H9 (cell line): ENCODE results near the gene WNT8A. TPM values are rescaled to one million over a fixed set of nuclear protein-coding genes. Genes with fewer than 3 reads are reported as not detected.

Experiments
- DNase-seq: peaks from one replicate; pipeline ENCODE4 v3.0.0-alpha.2; 2017
- H2AFZ ChIP-seq: one replicate; pipeline ENCODE4 v1.6.1; 2013; ENCODE audit warnings: mild to moderate bottlenecking, low read length, control low read depth, moderate library complexity
- H2AK5ac ChIP-seq: 2 replicates; pipeline ENCODE4 v1.6.1; 2013; ENCODE audit warnings: low read length, control low read depth, mixed read lengths; ENCODE audit not compliant: insufficient read length
- H2BK120ac ChIP-seq: one replicate; pipeline ENCODE4 v1.6.1; 2013; ENCODE audit warnings: low read depth, mild to moderate bottlenecking, low read length, control low read depth, inconsistent platforms; ENCODE audit not compliant: poor library complexity, severe bottlenecking
- H2BK12ac ChIP-seq: 2 replicates; pipeline ENCODE4 v1.6.1; 2013; ENCODE audit warnings: low read length, control low read depth, mixed read lengths, low read depth; ENCODE audit not compliant: insufficient read length
- H2BK15ac ChIP-seq: 2 replicates; pipeline ENCODE4 v1.6.1; 2013; ENCODE audit warnings: low read depth, low read length, control low read depth
- H2BK20ac ChIP-seq: one replicate; pipeline ENCODE4 v1.6.1; 2013; ENCODE audit warnings: low read depth, mild to moderate bottlenecking, low read length, control low read depth, inconsistent platforms; ENCODE audit not compliant: poor library complexity, severe bottlenecking
- H2BK5ac ChIP-seq: 2 replicates; pipeline ENCODE4 v1.6.1; 2013; ENCODE audit warnings: low read length, control low read depth, mixed read lengths; ENCODE audit not compliant: insufficient read length
- H3K14ac ChIP-seq: 2 replicates; pipeline ENCODE4 v1.6.1; 2013; ENCODE audit warnings: low read length, control low read depth; ENCODE audit not compliant: insufficient read depth
- H3K18ac ChIP-seq: 2 replicates; pipeline ENCODE4 v1.6.1; 2013; ENCODE audit warnings: low read depth, mild to moderate bottlenecking, mixed read lengths, low read length, control low read depth; ENCODE audit not compliant: insufficient read length
- H3K23ac ChIP-seq: 2 replicates; pipeline ENCODE4 v1.6.1; 2013; ENCODE audit warnings: low read length, control low read depth, mixed read lengths, low read depth; ENCODE audit not compliant: insufficient read length
- H3K23me2 ChIP-seq: 2 replicates; pipeline ENCODE4 v1.6.1; 2013; ENCODE audit warnings: low read depth, mild to moderate bottlenecking, mixed read lengths, low read length, control low read depth; ENCODE audit not compliant: insufficient read length, poor library complexity, severe bottlenecking
- H3K27ac ChIP-seq: 2 replicates; pipeline ENCODE4 v1.5.1; 2013; ENCODE audit warnings: low read length, control low read depth, mixed read lengths, low read depth; ENCODE audit not compliant: insufficient read length
- H3K27me3 ChIP-seq: 2 replicates; pipeline ENCODE4 v1.6.1; 2013; ENCODE audit warnings: low read length, control low read depth, inconsistent platforms; ENCODE audit not compliant: insufficient read depth
- H3K4ac ChIP-seq: 2 replicates; pipeline ENCODE4 v1.6.1; 2013; ENCODE audit warnings: low read depth, mild to moderate bottlenecking, control low read depth, inconsistent platforms, low read length, moderate library complexity
- H3K4me1 ChIP-seq: 2 replicates; pipeline ENCODE4 v1.6.1; 2013; ENCODE audit warnings: low read length, control low read depth, inconsistent platforms; ENCODE audit not compliant: insufficient read depth
- H3K4me2 ChIP-seq: 2 replicates; pipeline ENCODE4 v1.6.1; 2013; ENCODE audit warnings: low read length, control low read depth, mixed read lengths; ENCODE audit not compliant: insufficient read length, insufficient read depth
- H3K56ac ChIP-seq: 2 replicates; pipeline ENCODE4 v1.6.1; 2013; ENCODE audit warnings: low read depth, mild to moderate bottlenecking, mixed read lengths, low read length, control low read depth; ENCODE audit not compliant: insufficient read length
- H3K79me1 ChIP-seq: 2 replicates; pipeline ENCODE4 v1.6.1; 2013; ENCODE audit warnings: low read depth, mild to moderate bottlenecking, moderate library complexity, low read length, control low read depth, inconsistent platforms; ENCODE audit not compliant: insufficient read depth, poor library complexity, severe bottlenecking
- H3K79me2 ChIP-seq: 2 replicates; pipeline ENCODE4 v1.6.1; 2013; ENCODE audit warnings: low read length, control low read depth, inconsistent platforms; ENCODE audit not compliant: insufficient read depth
- H3K9ac ChIP-seq: 2 replicates; pipeline ENCODE4 v1.6.1; 2013; ENCODE audit warnings: low read length, control low read depth, mixed read lengths; ENCODE audit not compliant: insufficient read length; ENCODE audit errors: extremely low read depth
- H3K9me3 ChIP-seq: one replicate; pipeline ENCODE4 v1.6.1; 2013; ENCODE audit warnings: low read depth, low read length, inconsistent platforms; ENCODE audit not compliant: control insufficient read depth
- H3T11ph ChIP-seq: one replicate; pipeline ENCODE4 v1.6.1; 2013; ENCODE audit warnings: mild to moderate bottlenecking, low read length, control low read depth, inconsistent platforms
- H4K20me1 ChIP-seq: one replicate; pipeline ENCODE4 v1.6.1; 2013; ENCODE audit not compliant: control insufficient read depth, insufficient read length, insufficient read depth
- H4K5ac ChIP-seq: 2 replicates; pipeline ENCODE4 v1.6.1; 2013; ENCODE audit warnings: low read depth, mild to moderate bottlenecking, mixed read lengths, low read length, control low read depth; ENCODE audit not compliant: insufficient read length
- H4K8ac ChIP-seq: replicated peaks from 2 replicates; pipeline ENCODE4 v1.6.1; 2013; ENCODE audit warnings: low read length, control low read depth, mixed read lengths, low read depth; ENCODE audit not compliant: insufficient read length
- H4K91ac ChIP-seq: 2 replicates; pipeline ENCODE4 v1.6.1; 2013; ENCODE audit warnings: low read depth, mild to moderate bottlenecking, moderate library complexity, mixed read lengths, low read length, control low read depth; ENCODE audit not compliant: insufficient read length
- H3K27ac Mint-ChIP-seq, 3 experiments: 2 replicates in 2 of 3; 3 replicates in 1 of 3; pipeline ENCODE4 v1.8.0; 2020 to 2021; ENCODE audit warnings: mixed read lengths in 3 of 3, mild to moderate bottlenecking in 1 of 3, moderate library complexity in 1 of 3
- H3K27me3 Mint-ChIP-seq: 2 replicates; pipeline ENCODE4 v1.8.0; 2021; ENCODE audit warnings: low read depth, mild to moderate bottlenecking, moderate library complexity, mixed read lengths
- H3K36me3 Mint-ChIP-seq, 3 experiments: 2 replicates in 2 of 3; 3 replicates in 1 of 3; pipeline ENCODE4 v1.8.0; 2020 to 2021; ENCODE audit warnings: low read depth in 3 of 3, mixed read lengths in 3 of 3; ENCODE audit not compliant: insufficient read depth in 1 of 3
- H3K4me1 Mint-ChIP-seq, 2 experiments: 2 replicates each; pipeline ENCODE4 v1.8.0; 2020; ENCODE audit warnings: mixed read lengths in 2 of 2
- H3K4me3 Mint-ChIP-seq, 2 experiments: 2 replicates in 1 of 2; 3 replicates in 1 of 2; pipeline ENCODE4 v1.8.0; 2020 to 2021; ENCODE audit warnings: mild to moderate bottlenecking in 2 of 2, mixed read lengths in 2 of 2, moderate library complexity in 1 of 2
- H3K9me3 Mint-ChIP-seq, 2 experiments: 2 replicates in 1 of 2; 3 replicates in 1 of 2; pipeline ENCODE4 v1.8.0; 2020; ENCODE audit warnings: mild to moderate bottlenecking in 2 of 2, mixed read lengths in 2 of 2, moderate library complexity in 1 of 2
- CTCF ChIP-seq: fragments of 200-600 bp; sonication (generic); conservative IDR thresholded peaks from 3 replicates; pipeline ENCODE4 v1.8.0; 2021; ENCODE audit warnings: antibody characterized with exemption, mild to moderate bottlenecking
- WGBS: extraction: QIAGEN DNeasy Blood & Tissue Kit; methylation state at CpG from one replicate; pipeline ENCODE4 v1.1.7; 2013; ENCODE audit warnings: missing lambda C conversion rate, low lambda C conversion rate, mixed read lengths; ENCODE audit not compliant: insufficient read length; ENCODE audit errors: extremely low coverage; 5-methylcytosine and 5-hydroxymethylcytosine counted together
- total RNA-seq: library from RNA; stranded (reverse); gene quantifications from 2 replicates; pipeline ENCODE4 v1.2.1, GENCODE V29; 2021

WNT8A gene
- total RNA-seq, 1 experiment from 2014 or later: 0.33 TPM

- Histone ChIP-seq H2BK15ac (no peak overlapping the region), H3K4me1 (no peaks in the 10 kb centered on the region), H3K9ac (no peak overlapping the region), H3K79me2 (no peaks in the 10 kb centered on the region), H3K18ac (no peak overlapping the region), H2BK5ac (no peak overlapping the region), H3K56ac (no peak overlapping the region), H2AFZ (no peak overlapping the region), H4K5ac (no peak overlapping the region), H3K14ac (no peak overlapping the region), H3K23me2 (peaks cover 5% of the 10 kb centered on the region), H2BK12ac (no peak overlapping the region), H3T11ph (no peak overlapping the region), H4K8ac (no peak overlapping the region), H3K27ac (no peak overlapping the region), H3K4ac (no peak overlapping the region), H2AK5ac (no peak overlapping the region), H3K9me3 (no peaks in the 10 kb centered on the region), H4K91ac (no peak overlapping the region), H3K23ac (no peak overlapping the region), H2BK120ac (no peak overlapping the region), H3K4me2 (peak overlapping the region; percentile 71), H4K20me1 (no peaks in the 10 kb centered on the region), H2BK20ac (no peak overlapping the region), H3K27me3 (no peaks in the 10 kb centered on the region; the same call in 1 of the 2 replicates), H3K79me1 (no peaks in the 10 kb centered on the region)
- H3K4me3 Mint-ChIP-seq: peak overlapping the region; percentile 73 to 82
- peaks cover 6% of the 10 kb centered on the region in 2 experiments for H3K4me1 Mint-ChIP-seq
- H3K36me3 Mint-ChIP-seq: no peaks in the 10 kb centered on the region
- H3K9me3 Mint-ChIP-seq: 0 out of 5 replicates have a peak, but pooled peaks cover 0 to 3% of the 10 kb centered on the region in 2 experiments
- DNase-seq: no peak
- TF ChIP-seq CTCF: no peak
- no CpG with 5 or more reads among the region's 3 CpGs for WGBS
- peaks cover 6% of the 10 kb centered on the region for H3K27me3 Mint-ChIP-seq
- no peak overlapping the region for H3K27ac Mint-ChIP-seq
Observed at GRCh38 chr5:138139781-138140090, 55.9 kb downstream of the WNT8A start.
